ENCODE results near the gene TUBA1C. TPM values are rescaled to one million over a fixed set of nuclear protein-coding genes. Genes with fewer than 3 reads are reported as not detected.

The TUBA1C gene
- total RNA-seq (2014; rRNA removed; shearing (Covaris generic)), result 1,877 and 2,544 TPM in 2 replicates
- polyA plus RNA-seq (2015; cell fraction: cytosol; rRNA removed), result 2,742 and 2,814 TPM in 2 replicates
- 2,861 and 3,071 TPM in 2 replicates for polyA plus RNA-seq (2015; cell fraction: nucleus; rRNA removed)

DNA sequence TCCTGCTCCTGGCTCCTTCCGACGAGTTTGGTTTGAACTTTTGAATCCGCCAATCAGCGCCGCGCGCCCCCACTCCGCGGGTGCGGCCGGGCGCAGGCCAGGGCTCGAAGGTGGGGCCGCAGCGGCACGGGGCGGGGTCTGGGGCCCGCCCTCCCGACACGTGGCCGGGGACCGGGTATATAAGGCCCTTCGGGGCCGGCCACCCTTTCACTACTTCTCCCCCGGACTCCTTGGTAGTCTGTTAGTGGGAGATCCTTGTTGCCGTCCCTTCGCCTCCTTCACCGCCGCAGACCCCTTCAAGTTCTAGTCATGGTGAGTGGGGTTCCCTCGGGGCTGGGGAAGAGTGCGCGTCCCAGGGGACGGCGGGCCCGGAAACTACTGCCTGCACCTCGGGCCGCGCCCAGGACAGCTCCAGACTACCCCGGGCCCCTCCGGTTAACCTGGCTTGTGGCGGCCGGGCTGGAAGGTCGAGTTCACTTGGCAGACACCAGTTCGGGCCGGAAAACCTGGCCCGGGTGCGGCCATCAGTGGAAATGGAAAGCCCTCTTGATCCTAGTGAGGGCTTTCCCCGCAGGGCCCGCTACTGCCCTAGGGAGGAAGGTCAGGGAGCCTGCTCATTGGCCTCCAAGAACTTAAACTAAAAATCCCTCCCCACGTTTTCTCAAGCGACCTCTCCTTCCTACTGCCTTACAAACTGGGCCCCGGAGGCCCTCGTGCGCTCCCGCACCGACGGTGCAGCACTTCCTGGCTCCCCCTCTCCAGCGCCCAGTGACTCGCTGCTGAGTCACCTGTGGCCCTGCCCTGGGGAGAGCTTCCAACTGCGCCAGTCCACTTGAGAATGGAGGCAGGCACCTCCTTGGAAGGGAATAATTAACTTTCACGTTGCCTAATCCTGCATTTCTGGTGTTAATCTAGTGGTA is at the start of gene TUBA1C:
TUBA1C (plus strand) TSS at position 210 of the 920 bp plus-strand sequence; CDS start at position 310, 100 bp downstream.
- peak; percentile 97 for DNase-seq (ENCODE audit: low read depth)

DNA sequence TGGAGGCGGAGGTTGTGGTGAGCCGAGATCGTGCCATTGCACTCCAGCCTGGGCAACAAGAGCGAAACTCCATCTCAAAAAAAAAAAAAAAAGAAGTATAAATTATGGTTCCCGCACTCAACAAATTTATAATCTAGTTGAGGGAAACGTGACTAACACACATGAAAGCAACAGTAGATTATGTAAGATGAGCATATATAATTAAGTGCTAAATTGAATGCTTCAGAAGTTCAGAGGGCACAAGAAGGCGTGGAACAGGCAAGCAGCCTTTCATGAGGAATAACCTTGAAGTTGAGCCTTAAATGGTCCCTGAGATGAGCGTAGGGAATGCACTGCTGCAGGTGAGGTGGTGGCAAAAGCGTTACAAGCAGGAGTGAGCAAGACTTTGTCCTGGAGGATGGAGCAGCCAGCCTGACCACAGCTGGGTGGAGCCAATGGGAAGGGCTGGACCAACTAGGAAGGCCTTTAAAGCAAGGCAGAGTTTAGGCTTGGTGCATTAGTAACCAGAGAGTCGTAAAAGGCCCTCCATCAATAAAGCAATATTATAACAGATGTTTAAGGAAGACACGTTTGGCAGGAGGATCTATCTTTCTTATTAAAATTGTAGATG is 45.4 kb upstream of the TUBA1C start:
- no peak for DNase-seq (ENCODE audit: low read depth)

DNA sequence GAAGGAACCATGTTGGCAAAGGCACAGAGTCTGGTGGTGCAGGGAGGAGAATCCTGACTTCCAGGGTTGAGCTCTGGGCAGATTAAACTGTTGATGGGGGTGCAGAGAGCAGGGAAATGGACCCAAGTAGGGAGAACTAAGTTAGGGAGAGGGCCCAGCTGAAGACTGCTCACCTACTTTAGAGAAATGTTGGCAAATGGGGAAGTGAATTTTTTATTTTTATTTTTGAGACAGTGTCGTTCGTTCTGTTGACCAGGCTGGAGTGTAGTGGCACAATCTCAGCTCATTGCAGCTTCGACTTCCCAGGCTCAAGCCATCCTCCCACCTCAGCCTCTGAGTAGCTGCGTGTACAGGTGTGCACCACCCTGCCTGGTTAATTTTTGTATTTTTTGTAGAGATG is 43.9 kb upstream of the TUBA1C start:
- no peak for DNase-seq (ENCODE audit: low read depth)

DNA sequence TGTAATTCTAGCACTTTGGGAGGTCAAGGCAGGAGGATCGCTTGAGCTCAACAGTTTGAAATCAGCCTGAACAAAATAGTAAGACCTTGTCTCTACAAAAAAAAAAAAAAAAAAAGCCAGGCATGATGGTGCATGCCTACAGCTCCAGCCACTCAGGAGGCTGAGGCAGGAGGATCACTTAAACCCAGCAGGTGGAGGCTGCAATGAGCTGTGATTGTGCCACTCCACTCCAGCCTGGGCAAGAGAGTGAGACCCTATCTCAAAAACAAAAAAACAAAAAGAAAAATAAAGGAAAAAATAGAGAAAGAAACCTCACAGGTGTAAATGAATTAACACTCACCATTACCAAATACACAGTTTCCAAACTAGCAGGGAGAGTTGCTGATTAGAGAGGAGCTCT is 41.8 kb upstream of the TUBA1C start:
- no peak for DNase-seq (ENCODE audit: low read depth)

DNA sequence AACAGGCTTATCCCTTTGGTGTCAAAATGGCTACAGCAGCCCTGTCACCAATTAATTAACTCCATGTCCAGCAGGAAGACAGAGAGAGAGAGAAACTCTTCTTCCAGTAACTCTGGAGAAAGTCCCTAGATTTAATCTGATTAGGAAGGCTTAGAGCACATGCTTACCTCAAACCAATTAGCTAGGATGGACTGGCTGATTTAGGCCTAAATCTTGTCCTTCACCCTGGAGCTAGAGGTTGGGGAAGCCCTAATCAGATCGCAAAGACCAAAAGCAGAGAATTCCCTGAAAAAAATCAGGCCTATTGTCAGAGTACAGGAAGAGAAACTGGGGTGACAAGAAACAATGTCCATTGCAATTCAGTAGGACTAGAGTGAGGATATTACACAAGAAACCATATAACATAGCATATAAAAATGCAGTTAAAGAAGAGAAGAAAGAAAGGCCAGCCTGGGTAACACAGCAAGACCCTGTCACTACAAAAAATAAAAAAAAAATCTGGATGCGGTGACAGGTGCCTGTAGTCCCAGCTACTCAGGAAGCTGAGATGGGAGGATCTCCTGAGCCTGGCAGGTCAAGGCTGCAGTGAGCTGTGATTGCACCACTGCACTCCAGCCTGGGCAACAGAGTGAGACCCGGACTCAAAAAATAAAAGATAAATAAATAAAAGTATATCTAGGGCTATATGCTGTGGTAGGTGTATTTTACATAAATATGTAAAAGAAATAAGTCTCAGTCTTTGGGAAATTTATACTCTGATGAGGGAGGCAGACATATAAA is 41.1 kb upstream of the TUBA1C start:
- DNase-seq (ENCODE audit: low read depth), result no peak

- DNase-seq (ENCODE audit: low read depth), result peak; percentile 47
Observed at GRCh38 chr12:49225576-49226166, 39.2 kb upstream of the TUBA1C start.

GRCh38 chr12:49227713-49228112 is 37.2 kb upstream of the TUBA1C start:
- DNase-seq (ENCODE audit: low read depth), result no peak

- no peak for DNase-seq (ENCODE audit: low read depth)
Observed at GRCh38 chr12:49228653-49229052, 36.2 kb upstream of the TUBA1C start.

DNA sequence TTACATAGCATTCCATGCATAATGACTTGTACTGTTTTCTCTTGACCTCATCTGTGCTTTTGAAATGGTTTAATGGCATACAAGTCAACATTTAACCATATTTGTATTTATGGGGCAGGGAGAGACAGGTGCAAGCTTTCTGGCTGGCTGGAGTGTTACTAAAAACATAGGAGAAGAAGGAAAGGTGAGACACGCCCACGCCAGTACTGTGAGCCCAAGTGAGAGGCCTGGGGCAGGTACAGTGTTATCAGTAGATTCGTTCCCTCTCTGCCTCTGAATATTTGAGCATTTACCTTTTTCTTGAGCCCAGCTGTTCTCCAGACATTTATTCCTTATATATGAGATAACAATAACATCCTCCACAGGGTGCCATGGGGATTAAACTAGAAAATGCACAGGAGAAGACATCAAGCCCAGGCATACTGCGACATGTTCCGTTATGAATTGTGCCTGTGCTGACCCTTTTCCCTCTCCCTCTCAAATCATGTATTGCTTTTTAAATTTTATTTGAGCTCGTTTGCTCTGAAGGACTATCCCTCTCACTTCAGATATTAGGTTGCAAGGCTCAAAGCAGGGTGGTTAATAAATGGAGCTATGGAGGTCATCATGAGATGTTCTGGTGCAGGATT is 34.6 kb upstream of the TUBA1C start:
- no peak for DNase-seq (ENCODE audit: low read depth)

- no peak for DNase-seq (ENCODE audit: low read depth)
Observed at GRCh38 chr12:49230805-49231194, 34.1 kb upstream of the TUBA1C start.

- no peak for DNase-seq (ENCODE audit: low read depth)
Observed at GRCh38 chr12:49231878-49232655, 32.8 kb upstream of the TUBA1C start.

DNA sequence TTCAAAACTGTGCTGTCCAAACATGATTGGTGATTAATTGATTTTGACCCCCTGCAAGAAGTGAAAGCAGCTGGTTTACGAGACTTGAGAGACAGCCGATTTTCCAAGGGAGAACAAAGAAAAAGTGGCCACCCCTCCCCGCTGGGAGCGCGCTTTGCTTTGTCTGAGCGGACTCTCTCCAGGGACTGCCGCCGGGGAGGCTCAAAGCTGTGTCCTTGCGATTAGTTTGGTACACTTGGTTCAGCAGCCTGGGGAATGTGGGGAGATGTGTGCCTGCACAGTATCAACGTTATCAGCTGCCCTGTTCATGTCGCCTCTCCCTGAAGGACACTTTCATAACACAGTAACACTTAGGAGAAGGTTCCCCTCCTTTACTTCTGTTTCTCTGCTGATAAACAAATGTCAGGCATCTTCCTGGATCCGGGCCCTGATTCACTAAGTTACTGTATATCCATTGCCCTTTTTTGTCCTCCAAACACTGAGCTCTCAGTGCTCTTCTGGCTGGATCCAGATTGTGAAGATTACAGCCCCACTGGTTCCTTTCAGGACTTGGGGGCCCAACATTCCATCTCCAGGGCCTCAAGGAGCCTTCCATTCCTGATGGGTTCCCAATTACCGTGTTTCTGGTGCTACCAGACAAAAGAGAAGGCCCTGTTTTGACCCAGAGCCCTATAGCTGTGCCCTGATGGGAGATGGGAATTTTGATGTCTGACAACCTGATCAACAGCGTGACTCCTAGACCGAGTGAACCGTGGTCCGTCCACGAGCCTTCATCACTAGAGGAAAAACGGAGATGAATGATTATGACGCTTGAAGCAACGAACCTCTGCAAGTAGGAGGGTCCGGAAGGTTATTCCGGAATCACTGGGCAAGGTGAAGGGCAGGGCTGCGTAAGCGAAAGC is 31.7 kb upstream of the TUBA1C start:
- DNase-seq (ENCODE audit: low read depth), result no peak

DNA sequence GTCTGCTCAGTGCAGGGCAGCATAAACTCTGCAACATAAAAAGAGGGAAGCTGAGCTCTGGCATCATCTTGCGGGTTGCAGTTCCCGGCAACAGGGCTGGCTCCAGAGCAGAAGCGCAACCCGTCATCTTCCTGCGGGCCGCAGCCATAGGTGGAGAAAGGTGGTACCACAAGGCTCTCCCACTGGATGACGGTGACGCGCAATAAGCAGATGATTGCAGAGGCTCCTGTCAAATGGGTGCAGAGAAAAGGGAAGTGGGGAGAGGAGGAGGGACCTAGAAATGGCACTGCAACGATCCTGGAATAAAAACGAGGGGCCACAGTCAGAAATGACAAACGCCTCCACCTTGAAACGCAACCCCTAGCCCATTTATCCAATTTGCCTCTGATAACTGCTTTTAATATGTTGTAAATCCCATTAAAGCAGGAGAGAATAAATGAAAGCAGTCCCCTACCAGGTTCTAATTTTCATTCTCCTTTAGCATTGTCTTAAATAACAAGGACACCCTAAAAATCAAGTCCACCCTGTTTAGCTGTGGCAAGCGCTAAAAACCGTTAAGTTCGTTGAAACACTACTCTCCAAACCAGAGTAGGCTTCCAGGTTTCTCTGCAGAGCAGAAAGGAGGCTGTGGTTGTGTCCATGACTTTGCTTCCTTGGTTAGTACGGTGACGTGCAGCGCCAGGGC is 30.9 kb upstream of the TUBA1C start:
- DNase-seq (ENCODE audit: low read depth), result no peak

DNA sequence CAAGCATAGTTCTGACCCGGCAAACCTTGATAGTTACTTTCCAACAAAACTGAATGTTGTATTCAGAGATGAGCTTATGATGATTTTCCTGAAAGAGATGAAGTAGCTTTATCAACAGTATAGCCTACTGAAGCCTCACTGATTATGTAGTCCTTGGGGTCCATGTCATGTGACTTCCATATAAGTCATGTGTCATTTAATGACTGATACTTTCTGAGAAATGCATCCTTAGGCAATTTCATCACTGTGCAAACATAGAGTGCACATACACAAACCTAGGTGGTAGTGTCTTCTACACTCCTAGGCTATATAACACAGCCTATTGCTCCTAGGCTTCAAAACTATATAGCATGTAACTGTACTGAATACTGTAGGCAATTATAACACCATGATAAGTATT is 28.5 kb upstream of the TUBA1C start:
- no peak for DNase-seq (ENCODE audit: low read depth)

DNA sequence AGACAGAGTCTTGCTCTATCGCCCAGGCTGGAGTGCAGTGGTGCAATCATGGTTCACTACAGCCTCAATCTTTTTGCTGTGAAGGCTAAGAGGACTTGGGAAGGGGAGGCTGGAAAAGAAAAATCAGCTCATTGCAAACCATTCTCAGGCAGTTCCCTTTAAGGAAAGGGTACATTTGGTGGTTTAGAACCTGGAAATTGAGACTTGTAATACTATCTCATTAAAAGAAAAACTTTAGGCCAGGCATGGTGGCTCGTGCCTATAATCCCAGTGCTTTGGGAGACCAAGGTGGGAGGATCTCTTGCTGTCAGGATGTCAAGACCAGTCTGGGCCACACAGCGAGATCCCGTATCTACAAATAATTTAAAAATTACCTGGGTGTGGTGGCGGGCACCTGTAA is 21.3 kb upstream of the TUBA1C start:
- DNase-seq (ENCODE audit: low read depth), result no peak

DNA sequence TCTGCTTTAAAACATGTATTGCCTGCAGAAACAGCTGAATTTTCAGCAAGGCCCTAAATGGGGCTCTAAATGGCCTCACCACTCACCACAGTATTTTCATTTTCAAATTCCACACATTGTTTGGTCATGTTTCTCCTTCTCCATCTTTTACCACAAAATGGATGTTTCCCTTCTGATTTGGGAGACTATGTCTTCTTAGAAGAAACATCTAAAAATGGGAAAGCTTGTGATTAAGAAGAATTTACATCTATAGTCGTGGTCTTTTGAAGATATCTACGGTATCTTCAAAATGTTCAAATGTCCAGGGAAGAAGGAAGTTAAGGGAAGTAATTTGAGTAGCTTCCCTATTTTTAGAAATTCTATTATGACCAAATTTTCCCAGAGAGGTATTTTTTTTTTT is 20.7 kb upstream of the TUBA1C start:
- DNase-seq (ENCODE audit: low read depth), result peak; percentile 29

DNA sequence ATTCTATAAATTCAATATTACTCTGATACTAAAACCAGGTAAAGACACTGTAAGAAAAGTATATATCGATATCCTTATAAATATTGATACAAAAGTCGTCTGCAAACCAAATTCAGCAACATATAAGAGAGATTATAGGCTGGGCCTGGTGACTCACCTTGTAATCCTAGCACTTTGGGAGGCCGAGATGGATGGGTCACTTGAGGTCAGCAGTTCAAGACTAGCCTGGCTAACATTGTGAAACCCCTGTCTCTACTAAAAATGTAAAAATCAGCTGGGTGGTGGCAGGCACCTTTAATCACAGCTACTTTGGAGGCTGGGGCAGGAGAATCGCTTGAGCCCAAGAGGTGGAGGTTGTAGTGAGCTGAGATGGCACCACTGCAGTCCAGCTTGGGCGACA is 13.5 kb upstream of the TUBA1C start:
- no peak for DNase-seq (ENCODE audit: low read depth)

- DNase-seq (ENCODE audit: low read depth), result no peak
Observed at GRCh38 chr12:49253033-49253623, 11.8 kb upstream of the TUBA1C start.
